Panc1 (cell line): ENCODE results near the gene CBARP. TPM values are rescaled to one million over a fixed set of nuclear protein-coding genes. Genes with fewer than 3 reads are reported as not detected.

Experiments used
- ATAC-seq: fragments of 200-7000 bp; cut with Tn5 transposase; 2 replicates; pipeline ENCODE4 v1.9.1; 2020; ENCODE audit warnings: mild to moderate bottlenecking, moderate library complexity
- BruUV-seq: library from RNA; stranded (reverse); fragments of 400-500 nt; replicated peaks from 2 replicates; lab custom pipeline; 2021; lab: Mats Ljungman, UMichigan
- CTCF ChIA-PET: fragments of 300-600 bp; sonication (Branson Sonifier 250); formaldehyde crosslinking; loops from one replicate; lab custom pipeline; 2022; ENCODE audit warnings: antibody characterized with exemption; lab: Charles Lee
- POLR2A ChIA-PET: fragments of 300-600 bp; sonication (Branson Sonifier 250); formaldehyde crosslinking; loops from one replicate; lab custom pipeline; 2022; ENCODE audit warnings: antibody characterized with exemption; lab: Charles Lee
- DNase-seq: peaks from one replicate; pipeline ENCODE4 v3.0.0-alpha.2; 2010; ENCODE audit warnings: low read depth, low spot score
- H3K27ac ChIP-seq: 2 replicates; pipeline ENCODE4 v1.5.1; 2011; ENCODE audit warnings: mild to moderate bottlenecking, low read length, inconsistent platforms
- H3K27me3 ChIP-seq: fragments of 200-500 bp; sonication (Bioruptor generic); 2 replicates; pipeline ENCODE4 v1.6.0; 2014; ENCODE audit warnings: low read length, inconsistent platforms; ENCODE audit not compliant: control insufficient read depth, insufficient read depth
- H3K36me3 ChIP-seq: fragments of 200-500 bp; sonication (Bioruptor generic); 2 replicates; pipeline ENCODE4 v1.5.1; 2014; ENCODE audit warnings: inconsistent platforms, mild to moderate bottlenecking, low read length, moderate library complexity; ENCODE audit not compliant: control insufficient read depth, insufficient read depth
- H3K4me1 ChIP-seq: 2 replicates; pipeline ENCODE4 v1.5.1; 2011; ENCODE audit warnings: inconsistent platforms, mild to moderate bottlenecking, low read length, moderate library complexity; ENCODE audit not compliant: control insufficient read depth, insufficient read depth
- H3K4me3 ChIP-seq, 2 experiments: 2 replicates each; pipeline ENCODE4 v1.5.1; 2011 to 2012; ENCODE audit warnings: low read depth in 2 of 2, low read length in 2 of 2, mild to moderate bottlenecking in 2 of 2, inconsistent platforms in 1 of 2, moderate library complexity in 1 of 2
- H3K9me3 ChIP-seq: fragments of 200-500 bp; sonication (Bioruptor generic); 2 replicates; pipeline ENCODE4 v1.5.1; 2014; ENCODE audit warnings: low read depth, mild to moderate bottlenecking, inconsistent platforms, low read length, moderate library complexity; ENCODE audit not compliant: control insufficient read depth, insufficient read depth
- CTCF ChIP-seq: fragments of 450-650 bp; IDR thresholded peaks from 2 replicates; pipeline ENCODE4 v1.5.1; 2017; ENCODE audit warnings: mild to moderate bottlenecking
- POLR2AphosphoS5 ChIP-seq: IDR thresholded peaks from 2 replicates; pipeline ENCODE4 v1.6.1; 2012; ENCODE audit warnings: mild to moderate bottlenecking, low read depth, low read length, moderate library complexity
- REST ChIP-seq, 2 experiments: IDR thresholded peaks; 2 replicates each; pipeline ENCODE4 v1.6.1; 2011 to 2012; ENCODE audit warnings: low read depth in 2 of 2, control low read depth in 1 of 2, low read length in 1 of 2, mild to moderate bottlenecking in 1 of 2, moderate library complexity in 1 of 2; ENCODE audit not compliant: insufficient read depth in 1 of 2
- SIN3A ChIP-seq: IDR thresholded peaks from 2 replicates; pipeline ENCODE4 v1.6.1; 2012; ENCODE audit warnings: low read depth, mild to moderate bottlenecking, low read length, moderate library complexity, borderline replicate concordance; ENCODE audit not compliant: insufficient read depth
- TCF7L2 ChIP-seq: IDR thresholded peaks from 2 replicates; pipeline ENCODE4 v1.6.1; 2011; ENCODE audit warnings: mild to moderate bottlenecking, low read depth, low read length, inconsistent platforms
- in situ Hi-C: cut with HindIII; loops from 2 replicates; pipeline ENCODE4 v1.10.0; 2016; ENCODE audit warnings: low sequenced_read_pairs, low pct_unique_long_range_greater_than_20kb
- intact Hi-C: fragments of 100-400 bp; cut with micrococcal nuclease; formaldehyde crosslinking; loops from one replicate; pipeline ENCODE4 v1.10.0; 2022; ENCODE audit not compliant: unreplicated experiment
- total RNA-seq: library from RNA; stranded (reverse); gene quantifications from one replicate; pipeline ENCODE4 v1.2.1, GENCODE V29; 2021; ENCODE audit not compliant: unreplicated experiment

The CBARP gene
- total RNA-seq, 1 experiment from 2014 or later = 14.5 TPM

- no TSS peak for BruUV-seq
These were observed 7.1 kb upstream of the CBARP start for GRCh38 chr19:1244693-1245451.

More at GRCh38 chr19:1244693-1245451, 7.1 kb upstream of the CBARP start:
- DNase-seq (no peak), ATAC-seq (no peak)
- no peaks in the 10 kb centered on the region for H3K9me3 ChIP-seq
- ChIA-PET POLR2A (interaction anchor here (0.6 to 1.0 kb wide), 2 partner anchors 21 to 25 kb away, joined by 5 to 10 read pairs; partner anchors contain the start of gene CIRBP), CTCF (interaction anchor here (0.5 to 2.5 kb wide), 7 partner anchors 9 to 739 kb away, joined by 3 to 46 read pairs (median 5); partner anchors contain the start of gene CIRBP)
- H3K4me3 ChIP-seq = peak overlapping the region; percentile 12 to 16; a peak in 2 of 4 replicates
- no peaks in the 10 kb centered on the region; the same call in 1 of the 2 replicates for H3K36me3 ChIP-seq
- in situ Hi-C loops (no loop called here), intact Hi-C loops (no loop called here)
- H3K27ac ChIP-seq = peak overlapping the region; percentile 80
- H3K27me3 ChIP-seq = no peaks in the 10 kb centered on the region
- peaks cover 29% of the 10 kb centered on the region for H3K4me1 ChIP-seq
- TF ChIP-seq CTCF (peak; percentile 41), POLR2AphosphoS5 (no peak), REST (IDR thresholded peaks at IDR 0.05; ENCODE audit: insufficient read depth in 1 of 2, low read depth in 2 of 2, low read length in 1 of 2) (no peak), SIN3A (no peak), TCF7L2 (no peak)
